ENCODE data around the gene TXN2. TPM values are rescaled to one million over a fixed set of nuclear protein-coding genes. Genes with fewer than 3 reads are reported as not detected.
A peak's percentile ranks its signal among the peaks of the same experiment; 100 is the strongest.

TXN2 gene
- total RNA-seq, 4 donors from 2014 or later, result 45.6 to 56.7 (median 52.2) TPM

DNA sequence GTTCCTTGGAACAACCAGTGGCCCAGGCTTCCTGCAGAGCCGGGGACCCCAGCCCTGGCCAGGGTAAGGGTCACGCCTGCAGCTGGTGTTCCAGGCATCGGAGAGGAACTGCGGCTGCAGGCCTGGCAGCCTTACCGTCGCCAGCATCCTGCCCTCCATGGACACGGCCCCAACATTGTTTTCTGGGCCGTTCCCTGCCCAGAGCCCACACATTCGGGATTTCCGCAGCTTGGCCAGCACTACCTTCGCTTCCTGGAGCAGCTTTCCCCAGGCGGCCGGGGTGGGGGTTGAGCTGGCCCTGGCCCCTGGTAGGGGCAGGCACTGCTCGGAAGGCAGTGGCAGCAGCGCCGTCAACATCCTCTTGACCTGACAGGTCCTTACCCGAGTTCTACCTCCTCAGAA is 17.7 kb downstream of the TXN2 start:
- TF ChIP-seq, protein P1, sequence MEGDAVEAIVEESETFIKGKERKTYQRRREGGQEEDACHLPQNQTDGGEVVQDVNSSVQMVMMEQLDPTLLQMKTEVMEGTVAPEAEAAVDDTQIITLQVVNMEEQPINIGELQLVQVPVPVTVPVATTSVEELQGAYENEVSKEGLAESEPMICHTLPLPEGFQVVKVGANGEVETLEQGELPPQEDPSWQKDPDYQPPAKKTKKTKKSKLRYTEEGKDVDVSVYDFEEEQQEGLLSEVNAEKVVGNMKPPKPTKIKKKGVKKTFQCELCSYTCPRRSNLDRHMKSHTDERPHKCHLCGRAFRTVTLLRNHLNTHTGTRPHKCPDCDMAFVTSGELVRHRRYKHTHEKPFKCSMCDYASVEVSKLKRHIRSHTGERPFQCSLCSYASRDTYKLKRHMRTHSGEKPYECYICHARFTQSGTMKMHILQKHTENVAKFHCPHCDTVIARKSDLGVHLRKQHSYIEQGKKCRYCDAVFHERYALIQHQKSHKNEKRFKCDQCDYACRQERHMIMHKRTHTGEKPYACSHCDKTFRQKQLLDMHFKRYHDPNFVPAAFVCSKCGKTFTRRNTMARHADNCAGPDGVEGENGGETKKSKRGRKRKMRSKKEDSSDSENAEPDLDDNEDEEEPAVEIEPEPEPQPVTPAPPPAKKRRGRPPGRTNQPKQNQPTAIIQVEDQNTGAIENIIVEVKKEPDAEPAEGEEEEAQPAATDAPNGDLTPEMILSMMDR (IDR thresholded peaks at IDR 0.05), result no peak
- TF ChIP-seq POLR2A (IDR thresholded peaks at IDR 0.05), result no peak
- no peak overlapping the region for H3K4me3 ChIP-seq (ENCODE audit: low read depth, poor library complexity, severe bottlenecking)
- WGBS, 2 donors, result 76 to 78% methylated on average over 15 to 17 of the region's 17 CpGs
- intact Hi-C loops (cut with DNase I; ENCODE audit: low total_unique reads), result no loop called here
- peak in 1 of 2 donors; percentile 90 for DNase-seq (ENCODE audit: low spot score in 2 of 2)

DNA sequence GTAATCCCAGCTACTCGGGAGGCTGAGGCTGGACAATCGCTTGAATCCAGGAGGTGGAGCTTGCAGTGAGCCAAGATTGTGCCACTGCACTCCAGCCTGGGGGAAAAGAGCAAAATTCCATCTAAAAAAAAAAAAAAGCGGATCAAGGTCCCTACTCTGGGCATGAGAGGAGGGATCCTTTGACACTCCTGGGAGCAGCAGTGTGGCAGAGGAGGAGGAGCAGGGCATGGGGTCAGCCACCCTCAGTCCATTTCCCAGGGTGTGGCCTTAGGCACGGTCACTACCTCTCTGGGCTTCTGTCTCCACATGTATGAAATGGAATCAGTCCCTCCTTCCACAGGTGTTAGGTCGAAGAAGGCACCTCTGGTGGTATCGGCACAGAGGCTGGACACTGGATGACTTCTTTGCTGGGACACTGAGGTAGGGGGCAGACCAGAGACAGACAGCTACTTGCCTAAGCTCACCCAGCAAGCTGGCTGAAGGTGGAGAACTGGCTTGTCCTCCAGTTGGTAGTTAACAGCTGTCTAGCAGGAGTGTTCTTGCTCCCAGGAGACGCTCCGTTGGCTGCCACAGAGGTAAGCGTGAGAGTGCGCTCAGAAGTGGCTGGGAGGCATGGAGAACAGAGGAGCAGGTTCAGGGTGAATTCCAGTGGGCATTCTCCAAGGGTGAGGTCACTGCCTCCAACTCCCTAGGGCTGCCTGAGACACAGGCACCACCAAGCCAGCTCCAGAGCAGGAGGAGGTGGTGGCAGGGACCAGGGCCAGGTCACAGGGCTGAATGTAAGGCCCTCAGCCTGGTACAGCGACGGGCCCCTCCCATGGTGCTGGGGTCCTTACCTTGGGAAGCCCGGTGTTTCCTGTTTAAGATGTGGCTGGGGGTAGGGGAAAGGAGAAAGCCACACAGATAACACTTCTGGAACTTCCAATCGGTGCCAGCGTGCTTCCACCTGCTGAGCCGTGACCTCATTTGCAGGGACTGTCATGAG is 19.5 kb downstream of the TXN2 start:
- DNase-seq (ENCODE audit: low spot score in 2 of 2), result peak in 1 of 2 donors; percentile 87
- 51 to 67% methylated on average over 16 of the region's 16 CpGs for WGBS, 2 donors
- intact Hi-C loops (cut with DNase I; ENCODE audit: low total_unique reads), result no loop called here
- H3K4me3 ChIP-seq (ENCODE audit: low read depth, poor library complexity, severe bottlenecking), result no peak overlapping the region
- TF ChIP-seq, protein P1 (IDR thresholded peaks at IDR 0.05), result no peak

DNA sequence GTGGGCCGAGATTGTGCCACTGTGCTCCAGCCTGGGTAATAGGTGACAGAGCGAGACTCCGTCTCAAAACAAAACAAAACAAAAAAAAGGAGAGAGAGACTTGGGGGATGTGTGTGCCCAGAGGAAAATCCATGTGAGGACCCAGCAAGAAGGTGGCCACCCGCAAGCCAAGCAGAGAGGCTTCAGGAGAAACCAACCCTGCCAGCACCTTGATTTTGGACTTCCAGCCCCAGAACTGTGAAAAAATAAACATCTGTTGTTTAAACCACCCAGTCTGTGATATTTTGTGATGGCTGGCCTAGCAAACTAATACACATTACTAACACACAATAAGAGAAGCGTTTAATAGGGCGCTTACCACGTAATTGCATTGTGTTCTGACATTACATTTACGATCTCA is 21.2 kb downstream of the TXN2 start:
- 96 to 98% methylated on average over 8 of the region's 8 CpGs for WGBS, 2 donors
- intact Hi-C loops (cut with DNase I; ENCODE audit: low total_unique reads), result no loop called here
- H3K4me3 ChIP-seq (ENCODE audit: low read depth, poor library complexity, severe bottlenecking), result no peak overlapping the region
- DNase-seq (ENCODE audit: low spot score in 2 of 2), result no peak
- TF ChIP-seq POLR2A (IDR thresholded peaks at IDR 0.05), result no peak
- TF ChIP-seq, protein P1 (IDR thresholded peaks at IDR 0.05), result no peak

DNA sequence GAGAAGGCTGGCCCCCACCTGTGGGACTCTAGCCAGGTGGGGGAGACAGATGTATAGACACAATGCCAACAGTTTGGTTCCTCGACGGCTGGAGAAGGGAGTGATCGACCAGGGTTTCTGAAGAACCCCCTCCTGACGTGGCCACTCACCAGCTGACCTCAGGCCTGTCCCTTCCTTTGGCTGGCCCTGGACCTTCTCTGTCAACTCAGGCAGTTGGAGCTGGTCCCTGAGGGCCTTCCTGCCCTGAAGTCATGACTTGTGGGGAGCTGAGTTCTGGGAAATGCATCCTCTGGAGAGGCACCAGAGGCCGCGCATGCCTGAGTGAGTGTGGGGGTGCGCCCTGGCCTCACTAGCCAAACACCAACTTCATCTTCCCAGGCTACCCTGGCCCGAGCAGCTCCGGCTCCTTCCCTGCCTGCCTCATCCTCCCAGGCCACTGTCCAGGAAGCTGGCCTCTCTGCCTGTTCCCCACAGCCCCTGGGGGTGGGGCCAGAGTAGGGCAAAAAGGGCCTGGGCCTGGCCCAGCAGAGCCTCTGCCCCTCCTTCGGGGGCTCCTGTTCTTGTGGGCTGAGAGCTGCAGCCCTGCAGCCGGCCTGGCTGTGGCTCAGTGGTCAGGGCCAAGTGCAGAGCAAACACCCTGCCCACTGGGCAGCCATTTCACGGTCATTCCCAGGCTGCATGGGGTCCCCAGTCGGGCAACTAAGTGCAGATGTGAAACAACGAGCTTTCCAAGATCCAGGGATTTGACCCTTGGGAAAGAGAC is 23.6 kb downstream of the TXN2 start:
- 72 to 81% methylated on average over 13 to 14 of the region's 14 CpGs for WGBS, 2 donors
- intact Hi-C loops (cut with DNase I; ENCODE audit: low total_unique reads), result no loop called here
- TF ChIP-seq, protein P1 (IDR thresholded peaks at IDR 0.05), result no peak
- TF ChIP-seq POLR2A (IDR thresholded peaks at IDR 0.05), result no peak
- H3K4me3 ChIP-seq (ENCODE audit: low read depth, poor library complexity, severe bottlenecking), result no peak overlapping the region
- peak in 1 of 2 donors; percentile 88 for DNase-seq (ENCODE audit: low spot score in 2 of 2)

DNA sequence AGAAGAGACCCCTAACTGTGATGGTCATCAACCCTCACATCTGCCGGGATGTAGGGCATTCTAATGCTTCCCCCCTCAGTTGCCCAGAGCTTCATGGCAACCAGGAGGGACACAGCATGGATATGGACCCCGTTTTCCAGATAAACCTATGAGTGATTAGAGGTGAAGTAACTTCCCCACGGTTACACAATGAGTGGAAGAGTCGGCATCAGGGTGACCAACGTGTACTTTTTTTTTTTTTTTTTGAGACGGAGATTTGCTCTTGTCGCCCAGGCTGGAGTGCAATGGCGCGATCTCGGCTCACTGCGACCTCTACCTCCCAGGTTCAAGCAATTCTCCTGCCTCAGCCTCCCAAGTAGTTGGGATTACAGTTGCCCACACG is 25.0 kb downstream of the TXN2 start:
- no peak for DNase-seq (ENCODE audit: low spot score in 2 of 2)
- intact Hi-C loops (cut with DNase I; ENCODE audit: low total_unique reads), result no loop called here
- WGBS, 2 donors, result 81 to 94% methylated on average over 12 of the region's 12 CpGs

More for the DNA sequence above, 25.0 kb downstream of the TXN2 start:
- H3K4me3 ChIP-seq (ENCODE audit: low read depth, poor library complexity, severe bottlenecking), result no peak overlapping the region
- TF ChIP-seq, protein P1 (IDR thresholded peaks at IDR 0.05), result no peak
- TF ChIP-seq POLR2A (IDR thresholded peaks at IDR 0.05), result no peak
